ENCODE data around the gene MEGF10. TPM values are rescaled to one million over a fixed set of nuclear protein-coding genes. Genes with fewer than 3 reads are reported as not detected.

MEGF10 gene
- total RNA-seq, 4 donors from 2014 or later, result 1.1 to 3.4 (median 2.9) TPM

DNA sequence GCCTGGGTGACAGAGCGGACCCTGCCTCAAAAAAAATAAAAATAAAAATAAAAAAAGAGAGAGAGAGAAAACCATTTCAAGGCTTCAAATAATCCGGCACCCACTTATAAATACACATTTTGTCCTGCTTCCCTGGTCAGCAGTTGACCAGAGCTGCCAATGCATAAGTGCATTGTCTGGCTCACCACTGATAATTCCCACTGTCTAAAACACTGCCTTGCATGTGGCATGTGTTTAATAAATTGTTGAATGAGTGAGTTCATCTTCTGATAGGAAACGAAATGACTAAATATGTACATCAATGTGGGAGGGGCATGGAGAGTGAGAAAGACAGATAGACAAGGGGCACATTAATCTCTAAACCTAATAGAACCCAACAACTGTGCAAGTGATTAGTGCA lies 42.9 kb downstream of the MEGF10 start:
- no peaks in the 10 kb centered on the region for H3K4me1 ChIP-seq
- 77% methylated on average over 3 of the region's 3 CpGs for WGBS
- no peak overlapping the region for H3K4me3 ChIP-seq
- DNase-seq (ENCODE audit: low spot score in 2 of 2), result no peak
- H3K27me3 ChIP-seq, result no peaks in the 10 kb centered on the region
- H3K36me3 ChIP-seq, result no peaks in the 10 kb centered on the region
- H3K27ac ChIP-seq, result no peak overlapping the region
- TF ChIP-seq EP300 (IDR thresholded peaks at IDR 0.05), result no peak
- no peak for TF ChIP-seq CTCF (IDR thresholded peaks at IDR 0.05)
- H3K9me3 ChIP-seq, result no peaks in the 10 kb centered on the region

DNA sequence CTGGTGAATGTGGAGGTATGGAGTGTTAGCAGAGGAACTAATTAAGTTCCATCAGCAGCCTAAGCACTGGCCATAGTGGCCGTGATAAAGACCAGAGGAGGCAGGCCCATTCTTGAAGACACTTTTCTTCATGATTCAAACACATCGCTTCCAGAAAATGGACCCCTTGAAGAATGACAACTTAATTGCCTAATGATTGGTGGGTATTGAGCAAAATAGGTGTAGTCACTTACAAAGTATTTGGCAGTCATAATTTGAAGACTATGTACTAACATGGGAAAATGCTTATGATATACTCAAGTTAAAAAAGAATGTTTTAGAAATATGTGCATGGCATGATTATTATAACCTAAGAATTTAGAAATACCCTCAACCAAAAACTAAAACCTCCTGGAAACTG lies 44.8 kb downstream of the MEGF10 start:
- 64% methylated on average over 2 of the region's 2 CpGs for WGBS
- no peak for DNase-seq (ENCODE audit: low spot score in 2 of 2)
- no peak overlapping the region for H3K27ac ChIP-seq
- H3K4me3 ChIP-seq, result no peak overlapping the region
- no peaks in the 10 kb centered on the region for H3K4me1 ChIP-seq
- no peak for TF ChIP-seq EP300 (IDR thresholded peaks at IDR 0.05)
- TF ChIP-seq CTCF (IDR thresholded peaks at IDR 0.05), result no peak
- TF ChIP-seq POLR2A (IDR thresholded peaks at IDR 0.05), result no peak
- TF ChIP-seq POLR2AphosphoS5 (IDR thresholded peaks at IDR 0.05), result no peak
- H3K36me3 ChIP-seq, result no peaks in the 10 kb centered on the region
- no peaks in the 10 kb centered on the region for H3K27me3 ChIP-seq
- H3K9me3 ChIP-seq, result no peaks in the 10 kb centered on the region

GRCh38 chr5:127337876-127338275 lies 47.3 kb downstream of the MEGF10 start:
- H3K4me3 ChIP-seq, result no peak overlapping the region
- H3K4me1 ChIP-seq, result no peaks in the 10 kb centered on the region
- TF ChIP-seq POLR2A (IDR thresholded peaks at IDR 0.05) (no peak), EP300 (IDR thresholded peaks at IDR 0.05) (no peak), POLR2AphosphoS5 (IDR thresholded peaks at IDR 0.05) (no peak), CTCF (IDR thresholded peaks at IDR 0.05) (no peak)
- no peak overlapping the region for H3K27ac ChIP-seq
- H3K9me3 ChIP-seq, result no peaks in the 10 kb centered on the region
- H3K36me3 ChIP-seq, result no peaks in the 10 kb centered on the region
- WGBS, result 60% methylated on average over 1 of the region's 1 CpG
- no peak for DNase-seq (ENCODE audit: low spot score in 2 of 2)
- H3K27me3 ChIP-seq, result no peaks in the 10 kb centered on the region

- Histone ChIP-seq H3K9me3 (no peaks in the 10 kb centered on the region), H3K36me3 (no peaks in the 10 kb centered on the region), H3K4me1 (no peaks in the 10 kb centered on the region), H3K27me3 (no peaks in the 10 kb centered on the region), H3K4me3 (no peak overlapping the region), H3K27ac (no peak overlapping the region)
- no peak for DNase-seq (ENCODE audit: low spot score in 2 of 2)
- WGBS, result 60% methylated on average over 1 of the region's 1 CpG
- TF ChIP-seq EP300 (IDR thresholded peaks at IDR 0.05), result no peak
- TF ChIP-seq POLR2A (IDR thresholded peaks at IDR 0.05), result no peak
Measured at GRCh38 chr5:127338501-127338900, 47.9 kb downstream of the MEGF10 start.

DNA sequence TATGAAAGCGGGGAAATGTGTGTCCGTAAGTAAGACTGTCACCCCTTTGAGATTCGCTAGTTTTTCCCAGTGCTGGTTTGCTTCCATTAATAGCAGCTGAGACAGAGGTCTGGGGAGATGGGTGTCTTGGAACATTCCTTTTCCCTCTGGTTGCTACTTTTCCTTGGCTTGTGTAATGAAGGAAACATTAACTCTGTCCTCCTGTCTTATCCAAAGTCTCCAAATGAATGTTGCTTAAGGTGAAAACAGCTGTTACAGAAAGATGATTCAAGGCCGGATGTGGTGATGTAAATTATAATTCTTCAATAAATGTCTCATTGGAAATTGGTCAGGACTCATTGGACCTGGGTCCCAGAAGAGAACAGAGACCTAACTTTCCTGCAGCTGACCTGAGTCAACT lies 50.0 kb downstream of the MEGF10 start:
- DNase-seq (ENCODE audit: low spot score in 2 of 2), result no peak
- no peak overlapping the region for H3K4me3 ChIP-seq
- no peak overlapping the region for H3K27ac ChIP-seq
- TF ChIP-seq CTCF (IDR thresholded peaks at IDR 0.05), result no peak
- TF ChIP-seq POLR2AphosphoS5 (IDR thresholded peaks at IDR 0.05), result no peak
- TF ChIP-seq POLR2A (IDR thresholded peaks at IDR 0.05), result no peak
- TF ChIP-seq EP300 (IDR thresholded peaks at IDR 0.05), result no peak
- H3K27me3 ChIP-seq, result no peaks in the 10 kb centered on the region
- H3K9me3 ChIP-seq, result no peaks in the 10 kb centered on the region
- 94% methylated on average over 4 of the region's 4 CpGs for WGBS
- H3K4me1 ChIP-seq, result no peaks in the 10 kb centered on the region
- no peaks in the 10 kb centered on the region for H3K36me3 ChIP-seq

DNA sequence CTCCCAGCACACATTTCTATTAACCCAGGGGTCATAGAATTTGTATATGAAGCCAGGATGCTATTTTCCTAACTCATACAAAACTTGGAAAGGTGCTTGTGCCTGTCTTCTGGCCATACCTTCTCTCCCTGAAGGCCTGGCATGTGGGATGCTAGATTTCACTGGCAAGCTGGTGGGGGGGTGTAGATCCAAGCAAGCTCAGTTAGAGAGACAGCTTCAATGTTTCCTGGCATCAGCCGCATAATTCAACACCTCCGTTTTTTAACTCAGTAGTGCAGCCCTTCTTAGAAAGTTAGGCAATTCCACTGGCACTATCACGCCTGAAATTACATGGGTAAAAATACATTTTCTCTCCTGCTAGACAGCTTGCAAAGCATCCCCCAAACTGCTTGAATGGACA lies 51.8 kb downstream of the MEGF10 start:
- no peak for TF ChIP-seq POLR2A (IDR thresholded peaks at IDR 0.05)
- no peak for TF ChIP-seq POLR2AphosphoS5 (IDR thresholded peaks at IDR 0.05)
- TF ChIP-seq EP300 (IDR thresholded peaks at IDR 0.05), result no peak
- TF ChIP-seq CTCF (IDR thresholded peaks at IDR 0.05), result no peak
- no peak for DNase-seq (ENCODE audit: low spot score in 2 of 2)
- Histone ChIP-seq H3K4me1 (no peaks in the 10 kb centered on the region), H3K36me3 (no peaks in the 10 kb centered on the region), H3K4me3 (no peak overlapping the region), H3K27me3 (no peaks in the 10 kb centered on the region), H3K27ac (no peak overlapping the region), H3K9me3 (no peaks in the 10 kb centered on the region)
- WGBS, result 70% methylated on average over 3 of the region's 3 CpGs
